SIG-M5 treated with dmso at 0.1 percent for 504 hours (cell line): ENCODE results near the gene HEXD.

Experiments
- DNase-seq: peaks from one replicate; lab custom pipeline; 2025; ENCODE audit not compliant: unreplicated experiment; lab: John Stamatoyannopoulos, UW

Gene HEXD

GRCh38 chr17:82414548-82415281 lies 3.4 kb upstream of the HEXD start:
- peak; percentile 72 for DNase-seq

GRCh38 chr17:82415336-82415735 lies 2.8 kb upstream of the HEXD start:
- DNase-seq: no peak

- DNase-seq: no peak
Observed at GRCh38 chr17:82415786-82416185, 2.4 kb upstream of the HEXD start.

DNA sequence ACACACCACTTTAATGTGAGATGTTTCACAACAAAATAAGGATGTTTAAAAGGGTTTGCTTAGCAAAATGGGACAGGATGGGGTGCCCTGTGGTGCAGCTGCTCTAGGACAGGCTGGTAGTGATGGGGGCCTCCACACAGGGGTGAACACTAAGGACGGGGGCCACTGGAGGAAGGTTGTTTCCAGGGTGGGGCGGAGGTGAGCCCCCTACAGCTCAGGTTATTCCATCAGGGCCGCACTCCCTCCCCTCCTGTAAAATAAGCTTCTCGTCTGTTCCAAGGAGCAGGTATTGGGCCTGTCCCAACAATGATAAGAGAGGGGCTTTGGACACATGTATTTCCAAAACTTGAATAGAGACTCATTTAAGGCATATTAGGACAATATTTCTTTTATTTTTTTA lies 1.9 kb upstream of the HEXD start:
- no peak for DNase-seq

- DNase-seq: peak; percentile 7
Observed at GRCh38 chr17:82416771-82417170, 1.4 kb upstream of the HEXD start.

DNA sequence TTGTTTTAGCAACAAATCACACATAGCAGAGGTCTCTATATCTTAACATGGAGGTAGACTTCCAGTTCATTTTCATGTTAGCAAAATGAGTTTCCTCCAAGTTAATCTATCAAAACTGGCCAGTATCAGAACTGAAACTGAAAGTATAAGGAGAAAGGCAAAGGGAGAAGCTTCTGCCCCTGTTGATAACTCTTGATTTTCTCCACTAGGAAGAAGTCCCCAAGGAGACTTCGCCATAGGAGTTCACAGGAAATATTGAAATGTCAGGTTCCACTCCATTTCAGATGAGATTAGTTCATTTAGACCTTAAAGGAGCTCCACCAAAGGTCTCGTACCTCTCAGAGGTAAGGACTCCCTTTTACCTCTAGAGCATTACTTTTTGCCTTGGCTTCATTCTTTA lies 1.4 kb downstream of the HEXD start:
- peak; percentile 30 for DNase-seq

DNA sequence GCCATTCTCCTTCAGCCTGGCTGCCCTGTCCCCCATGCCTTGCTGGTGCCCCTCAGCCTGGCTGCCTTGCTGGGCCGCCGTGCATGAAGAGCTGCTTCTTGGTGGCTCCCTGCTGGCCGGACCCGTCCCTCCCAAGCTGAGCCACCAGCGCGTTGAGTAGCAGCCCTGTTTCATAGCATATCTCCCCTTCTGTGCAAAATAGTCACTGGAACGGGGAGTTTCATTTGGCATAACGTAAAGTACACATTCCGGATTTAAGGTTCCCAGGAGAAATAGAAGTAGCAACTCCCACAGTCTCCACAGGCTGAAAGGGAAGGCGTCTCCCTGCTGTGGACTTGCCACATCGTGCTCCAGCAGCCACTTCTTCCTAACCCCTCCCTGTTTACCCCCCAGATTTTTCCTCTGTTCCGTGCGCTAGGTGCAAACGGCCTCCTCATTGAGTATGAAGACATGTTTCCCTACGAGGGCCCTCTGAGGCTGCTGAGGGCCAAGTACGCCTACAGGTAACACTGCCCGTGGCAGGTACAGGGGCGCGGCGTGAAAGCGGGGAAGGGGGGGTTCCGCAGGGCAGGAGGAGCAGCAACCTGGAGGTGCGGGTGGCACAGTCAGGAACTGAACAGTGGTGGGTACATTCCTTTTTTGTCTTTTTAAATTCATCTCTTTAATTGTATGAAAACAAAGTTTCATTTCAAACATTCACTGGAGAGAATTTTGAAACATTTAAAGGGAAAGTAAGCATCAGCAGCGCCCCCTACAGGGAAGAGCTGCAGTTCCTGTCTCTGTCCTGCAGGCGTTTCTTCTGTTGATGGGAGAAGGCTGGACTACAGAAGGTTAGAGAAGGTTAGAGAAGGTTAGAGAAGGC lies 6.1 kb downstream of the HEXD start:
- peak; percentile 45 for DNase-seq

GRCh38 chr17:82424863-82425159 lies 6.7 kb downstream of the HEXD start:
- no peak for DNase-seq

- no peak for DNase-seq
Observed at GRCh38 chr17:82428546-82428945, 10.4 kb downstream of the HEXD start.

DNA sequence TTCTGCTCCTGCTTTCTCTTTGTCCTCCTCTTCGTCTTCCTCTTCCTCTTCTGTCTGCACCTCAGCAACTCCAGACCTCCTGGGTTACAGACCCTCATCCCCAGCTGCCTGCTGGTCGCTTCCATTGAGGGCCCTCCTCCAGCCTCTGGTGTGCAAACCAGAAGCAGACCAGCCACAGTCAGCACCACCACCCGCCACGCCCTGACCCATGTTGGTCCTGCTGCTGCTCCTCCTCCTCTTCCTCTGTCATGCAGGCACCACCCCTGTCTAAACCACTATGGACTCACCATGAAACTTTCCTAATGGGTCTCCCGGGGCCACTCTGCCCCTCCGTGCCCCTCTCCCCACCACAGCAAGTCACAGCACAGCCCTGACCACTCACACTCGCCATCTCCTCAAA lies 11.7 kb downstream of the HEXD start:
- no peak for DNase-seq

DNA sequence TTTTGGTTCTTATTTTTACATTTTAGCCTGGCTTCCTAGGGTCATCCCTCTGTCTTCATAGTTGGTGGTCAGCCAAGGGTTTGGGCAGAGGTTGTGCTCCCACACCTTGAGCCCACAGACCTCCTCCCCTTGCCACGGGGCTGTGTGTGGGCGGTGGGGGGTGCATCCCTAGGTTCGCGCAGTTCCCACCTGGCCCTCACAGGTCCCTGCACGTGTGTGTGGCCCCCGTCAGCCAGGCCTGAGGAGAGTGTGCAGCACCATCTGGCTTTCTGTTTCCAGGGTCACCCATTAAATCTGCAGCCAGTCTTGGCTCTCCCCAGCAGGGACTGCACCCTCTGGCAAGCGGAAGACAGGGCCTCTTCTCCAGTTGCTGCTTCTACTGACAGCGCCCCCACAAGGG lies 13.9 kb downstream of the HEXD start:
- no peak for DNase-seq

GRCh38 chr17:82433560-82434215 lies 15.5 kb downstream of the HEXD start:
- no peak for DNase-seq

DNA sequence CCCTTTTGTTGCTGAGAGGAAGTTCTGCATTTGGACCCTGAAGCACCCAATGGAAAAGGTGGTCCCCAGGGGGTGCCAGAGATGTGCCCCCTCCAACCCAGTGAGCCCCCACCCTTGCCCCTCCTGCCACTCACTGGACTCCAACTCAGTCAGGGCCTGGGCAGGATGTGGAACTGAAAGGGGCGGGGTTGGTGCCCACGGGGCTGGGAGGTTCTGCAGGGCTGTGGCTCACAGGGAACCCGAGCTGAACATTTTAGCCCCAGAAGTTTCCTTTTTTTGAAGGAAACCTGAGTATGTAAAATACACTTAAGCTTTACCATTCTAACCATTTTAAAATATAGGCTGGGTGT lies 16.0 kb downstream of the HEXD start:
- no peak for DNase-seq

- DNase-seq: no peak
Observed at GRCh38 chr17:82435103-82435502, 17.0 kb downstream of the HEXD start.

DNA sequence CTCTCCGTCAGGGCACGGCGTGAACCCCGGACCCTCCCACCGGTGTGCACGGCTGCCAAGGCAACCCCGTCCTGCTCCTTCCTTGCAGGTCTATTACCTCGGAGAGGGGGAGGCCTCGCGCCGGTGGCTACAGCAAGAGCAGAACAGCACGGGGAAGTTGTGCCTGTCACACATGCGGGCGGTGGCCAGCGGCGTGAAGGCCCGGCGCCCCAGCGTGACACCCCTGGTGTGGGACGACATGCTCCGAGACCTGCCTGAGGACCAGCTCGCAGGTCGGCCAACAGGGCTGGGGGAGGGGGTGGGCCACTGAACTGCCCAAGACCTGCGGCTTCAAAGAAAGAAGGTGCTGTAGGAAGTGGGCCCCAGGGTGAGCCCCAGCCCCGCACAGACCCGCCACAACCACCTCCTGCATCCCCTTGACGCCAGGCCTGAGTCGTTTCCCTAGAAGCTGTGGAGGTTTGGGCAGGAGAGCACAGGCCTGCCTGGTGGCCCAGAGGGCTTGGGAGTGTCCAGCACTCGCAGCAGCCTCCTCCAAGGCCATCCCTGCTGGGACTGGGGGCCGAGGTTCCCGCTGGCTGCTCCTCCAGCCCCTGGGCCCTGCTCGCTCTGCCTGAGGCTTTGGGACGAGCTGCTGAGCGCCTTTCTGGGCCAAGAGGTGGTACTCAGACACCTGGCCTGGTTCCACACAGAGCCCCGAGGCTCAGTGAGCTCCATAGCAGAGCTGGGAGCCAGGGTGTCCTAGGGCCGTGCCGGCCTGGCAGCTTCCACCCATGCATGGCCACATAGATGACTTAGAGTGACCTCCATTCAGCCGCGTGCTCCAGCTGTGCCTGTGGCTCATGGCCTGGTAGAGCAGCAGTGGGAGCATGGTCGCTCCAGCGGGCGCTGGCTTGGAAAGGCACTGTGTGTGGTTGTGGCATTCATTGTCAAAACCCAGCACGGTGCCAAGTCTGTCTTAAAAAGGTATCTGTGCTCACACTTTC lies 17.7 kb downstream of the HEXD start:
- DNase-seq: no peak

- DNase-seq: no peak
Observed at GRCh38 chr17:82436601-82437324, 18.6 kb downstream of the HEXD start.

GRCh38 chr17:82437325-82437668 lies 19.1 kb downstream of the HEXD start:
- no peak for DNase-seq

- DNase-seq: no peak
Observed at GRCh38 chr17:82438401-82439193, 20.4 kb downstream of the HEXD start.

- DNase-seq: no peak
Observed at GRCh38 chr17:82439194-82439828, 21.2 kb downstream of the HEXD start.
